GM13976 (cell line): Measurements from ENCODE around the gene HMGCL.

Experiments
- DNase-seq: peaks from one replicate; pipeline ENCODE4 v3.0.0; 2012; ENCODE audit warnings: low spot score
- in situ Hi-C: fragments of 300-500 bp; cut with MboI; formaldehyde crosslinking; loops from one replicate; pipeline ENCODE4 v1.12.0; 2022; ENCODE audit warnings: low sequenced_read_pairs, mixed read lengths, inconsistent platforms; ENCODE audit not compliant: unreplicated experiment
- TF ChIP-seq, protein P1 (sequence below): IDR thresholded peaks from 2 replicates; pipeline ENCODE4 v1.5.1; 2012; ENCODE audit warnings: borderline replicate concordance, mild to moderate bottlenecking; ENCODE audit not compliant: insufficient read depth; ENCODE audit errors: extremely low read depth, missing control alignments, control extremely low read depth

HMGCL gene

DNA sequence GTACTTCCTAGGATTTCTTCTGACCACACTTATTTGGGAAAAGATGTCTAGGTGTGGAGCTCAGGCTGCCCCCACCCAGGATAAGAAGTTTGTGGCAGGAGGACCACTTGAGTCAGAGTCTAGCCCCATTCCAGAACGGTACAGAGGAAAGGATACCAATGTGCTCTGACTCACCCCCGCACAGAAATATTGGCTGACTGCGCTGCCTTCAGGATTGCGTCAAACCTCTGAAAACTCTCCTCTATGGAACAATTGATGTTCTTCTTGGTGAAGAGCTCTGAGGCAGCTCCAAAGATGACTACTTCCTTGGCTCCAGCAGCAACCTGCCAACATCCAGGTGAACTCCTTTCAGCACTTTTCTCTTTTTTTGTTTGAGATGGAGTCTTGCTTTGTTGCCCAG, 11.2 kb downstream of the HMGCL start:
- TF ChIP-seq, protein P1, sequence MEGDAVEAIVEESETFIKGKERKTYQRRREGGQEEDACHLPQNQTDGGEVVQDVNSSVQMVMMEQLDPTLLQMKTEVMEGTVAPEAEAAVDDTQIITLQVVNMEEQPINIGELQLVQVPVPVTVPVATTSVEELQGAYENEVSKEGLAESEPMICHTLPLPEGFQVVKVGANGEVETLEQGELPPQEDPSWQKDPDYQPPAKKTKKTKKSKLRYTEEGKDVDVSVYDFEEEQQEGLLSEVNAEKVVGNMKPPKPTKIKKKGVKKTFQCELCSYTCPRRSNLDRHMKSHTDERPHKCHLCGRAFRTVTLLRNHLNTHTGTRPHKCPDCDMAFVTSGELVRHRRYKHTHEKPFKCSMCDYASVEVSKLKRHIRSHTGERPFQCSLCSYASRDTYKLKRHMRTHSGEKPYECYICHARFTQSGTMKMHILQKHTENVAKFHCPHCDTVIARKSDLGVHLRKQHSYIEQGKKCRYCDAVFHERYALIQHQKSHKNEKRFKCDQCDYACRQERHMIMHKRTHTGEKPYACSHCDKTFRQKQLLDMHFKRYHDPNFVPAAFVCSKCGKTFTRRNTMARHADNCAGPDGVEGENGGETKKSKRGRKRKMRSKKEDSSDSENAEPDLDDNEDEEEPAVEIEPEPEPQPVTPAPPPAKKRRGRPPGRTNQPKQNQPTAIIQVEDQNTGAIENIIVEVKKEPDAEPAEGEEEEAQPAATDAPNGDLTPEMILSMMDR = no peak

DNA sequence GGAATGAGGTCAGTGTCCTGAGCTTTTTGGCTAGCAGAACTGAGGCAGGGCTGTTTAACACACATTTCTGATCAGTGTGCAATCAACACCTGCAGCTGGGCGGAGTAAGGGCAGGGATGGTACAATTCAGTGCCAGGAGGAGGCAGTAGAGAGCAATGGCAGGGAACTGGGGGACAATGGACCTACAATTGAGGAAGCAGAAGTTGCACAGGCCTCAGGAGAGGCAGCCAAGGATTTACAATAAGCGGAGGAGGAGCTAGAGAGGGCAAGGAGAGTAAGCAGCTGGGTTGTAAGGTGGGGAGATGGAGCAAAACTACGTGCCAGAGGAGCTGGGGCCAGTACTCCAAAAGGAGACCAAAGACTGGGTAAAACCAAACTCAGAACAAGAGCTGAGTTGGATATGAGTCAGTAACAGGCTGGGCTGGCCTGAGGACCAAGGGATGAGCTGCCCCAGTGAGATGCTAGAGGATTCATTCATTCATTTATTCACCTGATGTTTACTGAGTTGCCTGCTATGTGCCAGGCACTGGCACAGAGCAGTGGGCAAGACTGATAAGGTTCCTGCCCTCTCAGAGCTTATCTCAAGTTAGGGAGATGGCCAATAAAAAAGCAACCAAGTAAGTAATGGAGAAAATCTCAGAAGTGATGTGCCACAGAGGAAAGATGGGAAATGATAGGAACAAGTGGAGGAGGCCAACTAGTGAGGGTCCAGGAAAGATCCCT, 14.2 kb downstream of the HMGCL start:
- TF ChIP-seq, protein P1 = peak; percentile 74
- in situ Hi-C loops = loop anchor here (5.0 kb wide), 1 partner anchor 106 kb away; no protein-coding TSS in a partner anchor
- peak; percentile 73 for DNase-seq

More for the DNA sequence above, 11.2 kb downstream of the HMGCL start:
- in situ Hi-C loops = loop anchor here (5.0 kb wide), 1 partner anchor 103 kb away; no protein-coding TSS in a partner anchor
- no peak for DNase-seq

DNA sequence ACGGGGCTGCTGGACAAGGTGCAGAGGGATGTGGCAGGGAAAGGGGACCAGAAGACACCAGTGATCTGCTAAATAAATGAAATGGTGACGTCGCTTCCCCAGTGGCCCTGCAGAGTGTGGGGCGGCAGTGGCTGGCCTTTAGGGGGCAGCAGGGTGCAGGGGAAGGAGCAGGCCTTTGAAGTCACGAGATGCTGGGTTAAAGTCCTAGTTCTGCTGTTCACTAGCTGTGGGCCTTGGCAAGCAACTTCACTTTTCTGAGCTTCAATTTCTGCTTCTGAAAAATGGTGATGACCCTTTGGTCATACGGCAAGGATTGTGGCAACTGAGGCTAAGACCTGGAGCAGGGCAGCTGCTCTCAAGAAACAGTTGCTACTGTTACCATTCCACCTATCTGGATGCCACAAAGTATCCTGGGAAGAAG, 15.5 kb downstream of the HMGCL start:
- in situ Hi-C loops = loop anchor here (5.0 kb wide), 1 partner anchor 108 kb away; no protein-coding TSS in a partner anchor
- DNase-seq = peak; percentile 87

DNA sequence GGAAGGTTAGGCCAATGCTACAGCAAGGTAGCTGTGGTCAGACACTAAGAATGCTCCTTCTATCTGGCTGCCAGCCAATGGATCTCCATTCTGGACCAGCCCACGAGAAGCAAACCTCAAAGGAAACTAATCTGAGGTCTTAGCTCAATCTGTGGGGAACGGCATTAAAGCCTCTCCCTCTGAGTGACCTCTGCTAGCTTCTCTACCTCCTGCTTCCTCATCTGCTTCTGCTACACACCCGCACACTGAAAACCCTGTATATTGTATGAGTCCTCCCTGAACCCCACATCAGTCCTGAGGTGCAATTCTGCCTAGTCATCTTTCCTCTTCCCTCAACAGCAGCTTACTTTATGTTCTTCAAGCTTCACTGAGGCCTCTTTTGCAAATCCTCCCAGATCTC, 17.8 kb downstream of the HMGCL start:
- DNase-seq = no peak
- in situ Hi-C loops = no loop called here
- TF ChIP-seq, protein P1 = no peak

More for the DNA sequence above, 15.5 kb downstream of the HMGCL start:
- TF ChIP-seq, protein P1 = peak; percentile 94

DNA sequence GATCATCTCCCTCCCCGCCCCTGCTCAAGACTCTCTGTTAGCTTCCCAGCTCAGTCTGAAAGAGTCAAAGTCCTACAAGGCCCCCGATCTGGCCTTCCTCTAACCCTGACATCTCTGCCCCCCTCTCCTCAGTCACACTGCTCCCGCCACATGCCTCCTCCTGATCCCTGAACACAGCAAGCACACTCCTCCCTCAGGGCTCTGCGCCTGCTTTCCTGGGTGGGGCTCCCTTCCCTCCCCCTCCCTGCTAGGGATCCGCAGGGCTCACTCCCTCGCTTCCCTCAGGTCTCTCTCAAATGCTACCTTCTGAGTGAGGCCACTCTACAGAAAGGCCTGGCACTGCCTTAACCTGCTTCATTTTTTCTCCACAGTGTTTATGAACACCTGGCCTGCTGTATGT, 18.9 kb downstream of the HMGCL start:
- DNase-seq = no peak
- in situ Hi-C loops = no loop called here
- TF ChIP-seq, protein P1 = no peak

DNA sequence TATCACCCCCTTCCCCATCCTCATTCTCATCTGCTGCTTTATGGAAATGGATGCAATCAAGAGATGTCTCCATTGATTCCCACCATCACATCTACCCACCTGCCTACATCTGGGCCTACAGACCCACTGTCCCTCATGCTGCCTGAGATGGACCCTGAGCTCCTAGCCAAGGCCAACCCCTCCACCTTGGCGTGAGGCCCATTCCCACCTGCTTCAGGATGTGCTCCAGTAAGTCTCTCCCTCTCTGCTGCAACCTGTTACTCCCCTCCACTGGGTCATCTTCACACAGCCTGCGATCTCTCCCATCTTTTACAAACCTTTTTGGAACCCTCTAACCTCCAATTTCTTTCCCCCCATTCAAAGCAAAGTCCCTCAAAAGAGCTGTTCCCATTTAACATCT, 20.2 kb downstream of the HMGCL start:
- no peak for DNase-seq
- in situ Hi-C loops = no loop called here
- TF ChIP-seq, protein P1 = no peak
